Spinal cord (tissue), 10 donors: ENCODE measurements around the gene YARS2. TPM values are rescaled to one million over a fixed set of nuclear protein-coding genes. Genes with fewer than 3 reads are reported as not detected.

Experiments
- DNase-seq, 6 donors: peaks; one replicate each; pipeline versions ENCODE4 v3.0.0 to v3.0.0-alpha.2; 2013 to 2015; ENCODE audit warnings: low spot score in 6 of 6, low read depth in 4 of 6
- H3K27ac ChIP-seq: one replicate; pipeline ENCODE4 v1.5.1; 2013; ENCODE audit warnings: low read depth, low read length, control low read depth
- H3K27me3 ChIP-seq: one replicate; pipeline ENCODE4 v1.6.1; 2013; ENCODE audit warnings: low read length; ENCODE audit not compliant: control insufficient read depth, insufficient read depth
- H3K36me3 ChIP-seq: one replicate; pipeline ENCODE4 v1.6.1; 2013; ENCODE audit warnings: low read length; ENCODE audit not compliant: control insufficient read depth, insufficient read depth
- H3K4me1 ChIP-seq: one replicate; pipeline ENCODE4 v1.6.1; 2013; ENCODE audit warnings: low read length; ENCODE audit not compliant: control insufficient read depth, insufficient read depth
- H3K4me3 ChIP-seq: one replicate; pipeline ENCODE4 v1.5.1; 2013; ENCODE audit warnings: low read depth, low read length, control low read depth
- H3K9me3 ChIP-seq: one replicate; pipeline ENCODE4 v1.6.1; 2013; ENCODE audit warnings: low read length; ENCODE audit not compliant: control insufficient read depth, insufficient read depth
- whole genome bisulfite sequencing: methylation state at CpG from one replicate; pipeline ENCODE4 v1.1.5; 2013; ENCODE audit warnings: missing lambda C conversion rate; ENCODE audit not compliant: insufficient coverage; 5-methylcytosine and 5-hydroxymethylcytosine counted together
- long read RNA-seq, 4 donors: transcript quantifications; one replicate each; lab custom pipeline, GENCODE V29; 2026
- polyA plus RNA-seq, 2 donors: library from polyadenylated mRNA; unstranded; fragments of 120-200 nt; gene quantifications; one replicate each; pipeline ENCODE4 v1.2.1, GENCODE V29; 2013; ENCODE audit not compliant: insufficient read length in 2 of 2
- total RNA-seq, 2 donors: library from RNA; depleted of rRNA in 1 of 2; stranded (reverse); fragments of 120-200 nt in 1 of 2; fragments of >200 nt in 1 of 2; gene quantifications; one replicate each; pipeline versions ENCODE4 v1.2.3 to v1.2.4, GENCODE V29; 2013 to 2014
- donor health status: healthy.

The YARS2 gene
- total RNA-seq (10 to 100 TPM; 24.2 to 28.0 TPM), polyA plus RNA-seq (10 to 100 TPM; 20.4 to 22.1 TPM)
- long read RNA-seq, donor 1, transcript YARS2-201 (5 exons, 2,122 nt): major isoform, 10 of 100 reads
- long read RNA-seq, donor 1, partial matches to known transcripts: 66 of 100 reads
- long read RNA-seq, donor 1, other reads (novel, unspliced or antisense): 24 of 100 reads
- long read RNA-seq, donor 2, partial matches to known transcripts: 0 of 3 reads
- long read RNA-seq, donor 2, other reads (novel, unspliced or antisense): 0 of 3 reads
- long read RNA-seq, donor 3, partial matches to known transcripts: 0 of 4 reads
- long read RNA-seq, donor 3, other reads (novel, unspliced or antisense): 0 of 4 reads
- long read RNA-seq, donor 4, transcript YARS2-201 (5 exons, 2,122 nt): major isoform, 13 of 13 reads
- long read RNA-seq, donor 4, partial matches to known transcripts: 0 of 13 reads
- long read RNA-seq, donor 4, other reads (novel, unspliced or antisense): 0 of 13 reads

- Histone ChIP-seq H3K36me3 (peaks cover 19% of the 10 kb centered on the region), H3K9me3 (no peaks in the 10 kb centered on the region), H3K4me1 (peaks cover 11% of the 10 kb centered on the region), H3K27me3 (no peaks in the 10 kb centered on the region), H3K27ac (peak within 1 kb of the TSS; percentile 97), H3K4me3 (peak within 1 kb of the TSS; percentile 65)
- DNase-seq: peak; percentile 94 to 100 (median 97)
- 0% methylated on average over 25 of the region's 39 CpGs for WGBS
These were observed at the start of gene YARS2 for GRCh38 chr12:32755654-32756475. Gene YARS2 (minus strand): TSS chr12:32755897. CDS start chr12:32755874, 23 bp downstream.

- Histone ChIP-seq H3K27me3 (no peaks in the 10 kb centered on the region), H3K4me3 (no peak overlapping the region), H3K9me3 (no peaks in the 10 kb centered on the region), H3K27ac (no peak overlapping the region), H3K4me1 (no peaks in the 10 kb centered on the region), H3K36me3 (no peaks in the 10 kb centered on the region)
- 100% methylated on average over 1 of the region's 3 CpGs for WGBS
- no peak for DNase-seq
These were observed 48.6 kb upstream of the YARS2 start for GRCh38 chr12:32804301-32804700.

GRCh38 chr12:32801269-32801980, 45.7 kb upstream of the YARS2 start:
- Histone ChIP-seq H3K27me3 (no peaks in the 10 kb centered on the region), H3K27ac (no peak overlapping the region), H3K9me3 (no peaks in the 10 kb centered on the region), H3K36me3 (no peaks in the 10 kb centered on the region), H3K4me3 (no peak overlapping the region), H3K4me1 (no peaks in the 10 kb centered on the region)
- DNase-seq: peak in 1 of 6 donors; percentile 4
- no CpG with 5 or more reads among the region's 5 CpGs for WGBS

GRCh38 chr12:32794281-32794680, 38.6 kb upstream of the YARS2 start:
- Histone ChIP-seq H3K27me3 (no peaks in the 10 kb centered on the region), H3K4me3 (no peak overlapping the region), H3K36me3 (no peaks in the 10 kb centered on the region), H3K9me3 (no peaks in the 10 kb centered on the region), H3K4me1 (no peaks in the 10 kb centered on the region), H3K27ac (no peak overlapping the region)
- no peak for DNase-seq
- no CpG with 5 or more reads among the region's 4 CpGs for WGBS

GRCh38 chr12:32789916-32790315, 34.2 kb upstream of the YARS2 start:
- Histone ChIP-seq H3K27ac (no peak overlapping the region), H3K36me3 (no peaks in the 10 kb centered on the region), H3K4me3 (no peak overlapping the region), H3K4me1 (no peaks in the 10 kb centered on the region), H3K27me3 (no peaks in the 10 kb centered on the region), H3K9me3 (no peaks in the 10 kb centered on the region)
- no peak for DNase-seq
- 67% methylated on average over 1 of the region's 2 CpGs for WGBS

- Histone ChIP-seq H3K27me3 (no peaks in the 10 kb centered on the region), H3K9me3 (no peaks in the 10 kb centered on the region), H3K36me3 (no peaks in the 10 kb centered on the region), H3K4me3 (no peak overlapping the region), H3K27ac (no peak overlapping the region), H3K4me1 (no peaks in the 10 kb centered on the region)
- DNase-seq: no peak
These were observed 33.7 kb upstream of the YARS2 start for GRCh38 chr12:32789446-32789845.

GRCh38 chr12:32788405-32788804, 32.7 kb upstream of the YARS2 start:
- H3K4me3 ChIP-seq: no peak overlapping the region
- no peaks in the 10 kb centered on the region for H3K9me3 ChIP-seq
- H3K27me3 ChIP-seq: no peaks in the 10 kb centered on the region
- no peak for DNase-seq
- WGBS: 90% methylated on average over 2 of the region's 4 CpGs
- H3K27ac ChIP-seq: no peak overlapping the region
- H3K4me1 ChIP-seq: no peaks in the 10 kb centered on the region
- no peaks in the 10 kb centered on the region for H3K36me3 ChIP-seq

GRCh38 chr12:32785557-32785956, 29.9 kb upstream of the YARS2 start:
- 37% methylated on average over 2 of the region's 5 CpGs for WGBS
- H3K27ac ChIP-seq: no peak overlapping the region
- H3K4me3 ChIP-seq: no peak overlapping the region
- H3K4me1 ChIP-seq: no peaks in the 10 kb centered on the region
- no peak for DNase-seq
- H3K27me3 ChIP-seq: no peaks in the 10 kb centered on the region
- H3K9me3 ChIP-seq: no peaks in the 10 kb centered on the region
- H3K36me3 ChIP-seq: no peaks in the 10 kb centered on the region

GRCh38 chr12:32783029-32783428, 27.3 kb upstream of the YARS2 start:
- H3K4me3 ChIP-seq: no peak overlapping the region
- H3K9me3 ChIP-seq: no peaks in the 10 kb centered on the region
- H3K27ac ChIP-seq: no peak overlapping the region
- no peak for DNase-seq
- no peaks in the 10 kb centered on the region for H3K4me1 ChIP-seq
- WGBS: no CpG with 5 or more reads among the region's 3 CpGs
- no peaks in the 10 kb centered on the region for H3K36me3 ChIP-seq
- no peaks in the 10 kb centered on the region for H3K27me3 ChIP-seq
